Lung (tissue), 12 donors: ENCODE measurements around the gene DPCD. TPM values are rescaled to one million over a fixed set of nuclear protein-coding genes. Genes with fewer than 3 reads are reported as not detected.

ENCODE experiments used
- ATAC-seq: fragments of 200-7000 bp; cut with Tn5 transposase; one replicate; pipeline ENCODE4 v1.9.1; 2020; ENCODE audit warnings: moderate number of reproducible peaks; ENCODE audit not compliant: insufficient read depth, low FRiP score
- DNase-seq, 3 donors: peaks; one replicate each; pipeline ENCODE4 v3.0.0-alpha.2; 2013 to 2017
- H3K27ac ChIP-seq, 2 donors: one replicate each; pipeline ENCODE4 v1.5.1; 2013; ENCODE audit warnings: mild to moderate bottlenecking in 2 of 2, moderate library complexity in 2 of 2, control low read depth in 1 of 2, inconsistent platforms in 1 of 2, low read depth in 1 of 2, low read length in 1 of 2
- H3K27me3 ChIP-seq, 3 donors: one replicate each; pipeline ENCODE4 v1.5.1; 2013; ENCODE audit warnings: low read length in 2 of 3; ENCODE audit not compliant: control insufficient read depth in 3 of 3, insufficient read depth in 3 of 3
- H3K36me3 ChIP-seq, 4 donors: one replicate each; pipeline ENCODE4 v1.5.1; 2013; ENCODE audit warnings: low read length in 4 of 4, mild to moderate bottlenecking in 1 of 4, moderate library complexity in 1 of 4; ENCODE audit not compliant: control insufficient read depth in 4 of 4, insufficient read depth in 4 of 4
- H3K4me1 ChIP-seq, 5 donors: one replicate each; pipeline ENCODE4 v1.5.1; 2013; ENCODE audit warnings: low read length in 5 of 5, mild to moderate bottlenecking in 2 of 5, moderate library complexity in 1 of 5; ENCODE audit not compliant: control insufficient read depth in 5 of 5, insufficient read depth in 5 of 5
- H3K4me3 ChIP-seq: one replicate; pipeline ENCODE4 v1.5.1; 2013; ENCODE audit warnings: mild to moderate bottlenecking, control low read depth, moderate library complexity
- H3K9ac ChIP-seq, 2 donors: one replicate each; pipeline ENCODE4 v1.5.1; 2013; ENCODE audit warnings: low read length in 2 of 2, control low read depth in 1 of 2; ENCODE audit not compliant: insufficient read depth in 1 of 2
- H3K9me3 ChIP-seq, 4 donors: one replicate each; pipeline ENCODE4 v1.5.1; 2013; ENCODE audit warnings: low read length in 3 of 4, mild to moderate bottlenecking in 1 of 4, moderate library complexity in 1 of 4; ENCODE audit not compliant: control insufficient read depth in 4 of 4, insufficient read depth in 3 of 4
- WGBS, 2 donors: extraction: QIAGEN DNeasy Blood & Tissue Kit; methylation state at CpG; one replicate each; pipeline ENCODE4 v1.1.7; 2013; 5-methylcytosine and 5-hydroxymethylcytosine counted together
- polyA plus RNA-seq, 2 donors: library from polyadenylated mRNA; stranded (reverse); fragments of 200-250 nt; gene quantifications; one replicate each; pipeline ENCODE4 v1.2.1, GENCODE V29; 2013
- total RNA-seq, 2 donors: library from RNA; depleted of rRNA in 1 of 2; stranded (reverse); fragments of >200 nt in 1 of 2; gene quantifications; one replicate each; pipeline ENCODE4 v1.2.1, GENCODE V29; 2014 to 2021
- TF ChIP-seq, protein P1 (sequence below): IDR thresholded peaks from 2 replicates; pipeline ENCODE4 v1.5.1; 2012; ENCODE audit warnings: mild to moderate bottlenecking; ENCODE audit errors: control extremely low read depth, extremely low read depth
- donor health status: control.
- donor health status: control.
- donor health status: Bipolar disorder and iron deficiency.
- donor health status: healthy.
- donor health status: DM: yes; HTN: yes; CAD: no.

Gene DPCD
- total and polyA plus RNA-seq, 4 donors: 24.1 to 31.8 (median 25.9) TPM

DNA sequence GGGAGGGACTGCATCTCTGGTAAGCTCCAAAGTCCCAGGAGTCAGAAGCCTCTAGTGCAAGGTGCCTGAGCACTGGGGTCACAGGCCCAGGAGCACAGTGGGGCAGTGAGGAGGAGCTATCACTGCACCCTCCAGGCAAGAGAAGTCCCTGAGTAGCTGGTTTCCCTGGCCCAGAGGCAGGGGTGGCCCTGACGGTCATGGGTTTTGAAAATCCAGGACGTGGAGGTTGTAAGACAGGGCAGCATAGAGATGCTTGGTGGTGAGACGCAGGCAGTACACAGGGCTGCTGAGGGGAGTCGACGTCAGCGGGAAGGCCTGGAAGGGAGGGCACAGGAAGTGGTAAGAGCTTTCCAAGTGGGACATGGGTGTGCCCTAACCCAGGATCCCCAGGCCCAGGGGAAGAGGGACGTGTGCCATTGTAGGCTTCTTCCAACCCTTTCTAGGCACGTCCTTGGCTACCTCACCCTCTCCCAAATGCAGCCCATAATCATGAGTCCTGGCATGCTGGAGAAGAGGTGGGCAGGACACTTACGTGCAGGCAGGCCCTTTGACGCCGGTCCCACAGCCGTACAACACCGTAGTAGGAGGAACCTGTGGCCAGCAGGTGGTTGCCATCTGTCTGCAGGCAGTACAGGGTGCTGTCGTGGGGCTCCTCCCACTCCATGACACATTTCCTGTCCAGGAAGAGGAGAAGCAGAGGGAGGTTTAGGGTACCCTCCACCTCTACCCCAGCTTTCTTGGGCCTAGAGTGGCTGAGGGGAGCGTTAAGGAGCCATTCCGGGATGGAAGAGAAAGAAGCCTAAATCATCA is 23.2 kb downstream of the DPCD start:
- no peak overlapping the region for H3K4me3 ChIP-seq
- no peaks in the 10 kb centered on the region for H3K27me3 ChIP-seq
- H3K9me3 ChIP-seq: no peaks in the 10 kb centered on the region
- H3K9ac ChIP-seq: no peak overlapping the region
- no peak for ATAC-seq
- TF ChIP-seq, protein P1, sequence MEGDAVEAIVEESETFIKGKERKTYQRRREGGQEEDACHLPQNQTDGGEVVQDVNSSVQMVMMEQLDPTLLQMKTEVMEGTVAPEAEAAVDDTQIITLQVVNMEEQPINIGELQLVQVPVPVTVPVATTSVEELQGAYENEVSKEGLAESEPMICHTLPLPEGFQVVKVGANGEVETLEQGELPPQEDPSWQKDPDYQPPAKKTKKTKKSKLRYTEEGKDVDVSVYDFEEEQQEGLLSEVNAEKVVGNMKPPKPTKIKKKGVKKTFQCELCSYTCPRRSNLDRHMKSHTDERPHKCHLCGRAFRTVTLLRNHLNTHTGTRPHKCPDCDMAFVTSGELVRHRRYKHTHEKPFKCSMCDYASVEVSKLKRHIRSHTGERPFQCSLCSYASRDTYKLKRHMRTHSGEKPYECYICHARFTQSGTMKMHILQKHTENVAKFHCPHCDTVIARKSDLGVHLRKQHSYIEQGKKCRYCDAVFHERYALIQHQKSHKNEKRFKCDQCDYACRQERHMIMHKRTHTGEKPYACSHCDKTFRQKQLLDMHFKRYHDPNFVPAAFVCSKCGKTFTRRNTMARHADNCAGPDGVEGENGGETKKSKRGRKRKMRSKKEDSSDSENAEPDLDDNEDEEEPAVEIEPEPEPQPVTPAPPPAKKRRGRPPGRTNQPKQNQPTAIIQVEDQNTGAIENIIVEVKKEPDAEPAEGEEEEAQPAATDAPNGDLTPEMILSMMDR: no peak
- no peak for DNase-seq
- WGBS, 2 donors: 77% methylated on average over 16 of the region's 16 CpGs
- peaks cover 0 to 4% (median 0%) of the 10 kb centered on the region in 5 donors for H3K4me1 ChIP-seq
- H3K36me3 ChIP-seq: peaks cover 0 to 51% (median 30%) of the 10 kb centered on the region in 4 donors
- H3K27ac ChIP-seq: no peak overlapping the region

DNA sequence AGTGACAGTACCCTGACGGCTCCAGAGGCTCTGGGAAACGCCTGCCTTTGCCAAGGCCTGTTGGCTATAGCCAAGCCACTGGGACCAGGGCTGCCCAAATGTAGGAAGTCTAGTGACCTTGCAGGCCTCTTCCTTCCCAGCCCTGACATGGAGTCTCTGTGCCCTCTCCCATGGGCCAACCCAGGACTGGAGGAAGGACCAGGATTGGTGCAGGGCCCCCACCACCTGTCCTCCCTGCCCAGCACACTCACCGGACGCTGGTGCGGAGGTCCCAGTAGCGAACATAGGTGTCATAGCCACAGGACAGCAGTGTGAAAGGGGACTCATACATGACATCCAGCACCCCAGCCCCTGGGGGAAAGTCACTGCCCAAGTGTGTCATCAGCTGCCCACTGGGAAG is 24.0 kb downstream of the DPCD start:
- Histone ChIP-seq H3K27me3 (no peaks in the 10 kb centered on the region), H3K9ac (no peak overlapping the region), H3K27ac (no peak overlapping the region), H3K36me3 (peaks cover 0 to 54% (median 33%) of the 10 kb centered on the region in 4 donors), H3K4me1 (peaks cover 0 to 4% (median 0%) of the 10 kb centered on the region in 5 donors), H3K9me3 (no peaks in the 10 kb centered on the region), H3K4me3 (no peak overlapping the region)
- DNase-seq: no peak
- no peak for ATAC-seq
- 93 to 97% methylated on average over 6 of the region's 6 CpGs for WGBS, 2 donors
- TF ChIP-seq, protein P1: no peak

DNA sequence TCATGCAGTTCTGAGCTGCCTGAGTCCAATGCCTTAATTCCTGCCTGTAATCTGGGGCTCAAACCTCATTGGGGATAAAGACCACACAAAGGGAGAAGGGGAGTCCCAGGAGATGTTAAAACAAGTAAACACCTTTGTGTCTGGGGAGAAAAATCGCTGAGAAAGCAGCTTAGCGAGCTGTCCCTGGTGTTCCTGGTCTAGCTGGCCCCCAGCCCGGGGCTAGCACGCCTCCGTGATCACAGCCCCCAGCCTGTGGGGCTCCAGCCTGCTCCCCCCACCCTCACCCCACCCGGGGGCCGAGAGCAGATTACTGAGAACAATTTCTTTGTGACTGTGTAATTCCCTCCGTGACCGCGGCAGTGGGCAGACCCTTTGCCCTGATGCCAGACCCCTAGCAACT is 24.8 kb downstream of the DPCD start:
- no peak overlapping the region for H3K4me3 ChIP-seq

More for the DNA sequence above, 24.8 kb downstream of the DPCD start:
- ATAC-seq (no peak), DNase-seq (no peak)
- H3K27ac ChIP-seq: no peak overlapping the region
- H3K27me3 ChIP-seq: no peaks in the 10 kb centered on the region
- TF ChIP-seq, protein P1: no peak
- peaks cover 0 to 51% (median 30%) of the 10 kb centered on the region in 4 donors for H3K36me3 ChIP-seq
- H3K9me3 ChIP-seq: no peaks in the 10 kb centered on the region
- 83 to 92% methylated on average over 10 of the region's 10 CpGs for WGBS, 2 donors
- no peak overlapping the region for H3K9ac ChIP-seq
- H3K4me1 ChIP-seq: peaks cover 0 to 4% (median 0%) of the 10 kb centered on the region in 5 donors
